Endothelial cell of umbilical vein (primary cell): ENCODE results near the gene SEC24C. TPM values are rescaled to one million over a fixed set of nuclear protein-coding genes. Genes with fewer than 3 reads are reported as not detected.
"Not testable (repeated sequence)": the region's sequence is repeated elsewhere in the genome, so short reads cannot be mapped to it uniquely, and the experiment has no call there.

Source experiments
- BruUV-seq: library from RNA; stranded (reverse); fragments of 400-500 nt; replicated peaks from 2 replicates; lab custom pipeline; 2021; lab: Mats Ljungman, UMichigan
- CTCF ChIA-PET: fragments of 300-600, 350-600 bp; sonication (Branson Sonifier 250); formaldehyde crosslinking; loops from one replicate; lab custom pipeline; 2021; ENCODE audit warnings: antibody characterized with exemption, inconsistent platforms; lab: Charles Lee
- POLR2A ChIA-PET: fragments of 300-600, 350-600 bp; sonication (Branson Sonifier 250); formaldehyde crosslinking; loops from one replicate; lab custom pipeline; 2021; ENCODE audit warnings: antibody characterized with exemption, inconsistent platforms; lab: Charles Lee
- DNase-seq: peaks from one replicate; pipeline ENCODE4 v3.0.0-alpha.2; 2011; ENCODE audit warnings: low read depth, low spot score
- FAIRE-seq: peaks from 2 replicates; lab custom pipeline; 2011; peaks lifted over from hg19 to GRCh38; lab: Jason Lieb, UNC
- H2AFZ ChIP-seq: 2 replicates; pipeline ENCODE4 v1.6.0; 2012; ENCODE audit warnings: low read depth, low read length, control low read depth, inconsistent platforms
- H3K27ac ChIP-seq: 2 replicates; pipeline ENCODE4 v1.5.1; 2011; ENCODE audit warnings: low read depth, mild to moderate bottlenecking, control low read depth, low read length, moderate library complexity; ENCODE audit not compliant: insufficient read depth
- H3K27me3 ChIP-seq, 2 experiments: 2 replicates each; pipeline versions ENCODE4 v1.6.0 to v1.6.1; 2011; ENCODE audit warnings: low read length in 2 of 2, mixed read lengths in 1 of 2; ENCODE audit not compliant: control insufficient read depth in 2 of 2, insufficient read depth in 2 of 2
- H3K36me3 ChIP-seq, 2 experiments: 2 replicates in 1 of 2; 3 replicates in 1 of 2; pipeline ENCODE4 v1.5.1; 2011; ENCODE audit warnings: low read length in 2 of 2, mild to moderate bottlenecking in 1 of 2, moderate library complexity in 1 of 2; ENCODE audit not compliant: control insufficient read depth in 2 of 2, insufficient read depth in 2 of 2; ENCODE audit errors: extremely low read depth in 1 of 2
- H3K4me1 ChIP-seq: 3 replicates; pipeline ENCODE4 v1.5.1; 2011; ENCODE audit warnings: mild to moderate bottlenecking, low read length; ENCODE audit not compliant: control insufficient read depth, insufficient read depth; ENCODE audit errors: extremely low read depth
- H3K4me2 ChIP-seq: 2 replicates; pipeline ENCODE4 v1.6.1; 2011; ENCODE audit warnings: low read length, control low read depth, mixed read lengths; ENCODE audit not compliant: insufficient read depth
- H3K4me3 ChIP-seq, 3 experiments: fragments of 200-600 bp in 1 of 3; sonication (generic), shearing (Covaris generic) in 1 of 3; replicated peaks in 1 of 3; 2 replicates each; pipeline ENCODE4 v1.5.1; 2011 to 2016; ENCODE audit warnings: control low read depth in 3 of 3, low read length in 3 of 3, mild to moderate bottlenecking in 2 of 3, inconsistent platforms in 1 of 3, low read depth in 1 of 3, moderate library complexity in 1 of 3; ENCODE audit not compliant: insufficient read depth in 1 of 3
- H3K79me2 ChIP-seq: 2 replicates; pipeline ENCODE4 v1.6.0; 2012; ENCODE audit warnings: low read length, inconsistent platforms; ENCODE audit not compliant: control insufficient read depth, insufficient read depth
- H3K9ac ChIP-seq: replicated peaks from 2 replicates; pipeline ENCODE3; 2011; ENCODE audit warnings: low read length, control low read depth; ENCODE audit not compliant: insufficient read depth; ENCODE audit errors: extremely low read depth
- H3K9me1 ChIP-seq: replicated peaks from 3 replicates; pipeline ENCODE4 v1.6.0; 2011; ENCODE audit warnings: mild to moderate bottlenecking, low read length; ENCODE audit not compliant: control insufficient read depth, insufficient read depth; ENCODE audit errors: extremely low read depth
- H3K9me3 ChIP-seq: replicated peaks from 2 replicates; pipeline ENCODE4 v1.5.1; 2012; ENCODE audit warnings: low read length, inconsistent platforms; ENCODE audit not compliant: control insufficient read depth, insufficient read depth
- H4K20me1 ChIP-seq: replicated peaks from 2 replicates; pipeline ENCODE3; 2011; ENCODE audit warnings: mild to moderate bottlenecking, low read length; ENCODE audit not compliant: control insufficient read depth, insufficient read depth; ENCODE audit errors: extremely low read depth
- JUN ChIP-seq: IDR thresholded peaks from 2 replicates; pipeline ENCODE4 v1.6.1; 2011; ENCODE audit warnings: borderline replicate concordance, low read depth; ENCODE audit not compliant: insufficient read length, insufficient read depth
- dilution Hi-C: fragments of 300-500 bp; cut with MboI; formaldehyde crosslinking; loops from one replicate; pipeline ENCODE4 v1.15.0; 2019; ENCODE audit warnings: low sequenced_read_pairs; ENCODE audit not compliant: extremely low pct_ligation_motif_present
- intact Hi-C: fragments of 100-400 bp; cut with micrococcal nuclease; formaldehyde crosslinking; loops from one replicate; pipeline ENCODE4 v1.10.0; 2022
- polyA plus RNA-seq, 4 experiments: library from polyadenylated mRNA; depleted of rRNA in 3 of 4; stranded (reverse) in 3 of 4; unstranded in 1 of 4; fragments of >200 nt; gene quantifications; 2 replicates each; pipeline versions ENCODE4 v1.2.1 to v1.2.3, GENCODE V29; 2011 to 2012; ENCODE audit warnings: missing spikeins in 1 of 4
- total RNA-seq: library from RNA; stranded (reverse); gene quantifications from 2 replicates; pipeline ENCODE4 v1.2.3, GENCODE V29; 2021

SEC24C gene
- total and polyA plus RNA-seq, 2 donors (not counting 3 experiments of a cell fraction or from before 2014, with no cell fraction given) = 95.5 to 108 TPM

DNA sequence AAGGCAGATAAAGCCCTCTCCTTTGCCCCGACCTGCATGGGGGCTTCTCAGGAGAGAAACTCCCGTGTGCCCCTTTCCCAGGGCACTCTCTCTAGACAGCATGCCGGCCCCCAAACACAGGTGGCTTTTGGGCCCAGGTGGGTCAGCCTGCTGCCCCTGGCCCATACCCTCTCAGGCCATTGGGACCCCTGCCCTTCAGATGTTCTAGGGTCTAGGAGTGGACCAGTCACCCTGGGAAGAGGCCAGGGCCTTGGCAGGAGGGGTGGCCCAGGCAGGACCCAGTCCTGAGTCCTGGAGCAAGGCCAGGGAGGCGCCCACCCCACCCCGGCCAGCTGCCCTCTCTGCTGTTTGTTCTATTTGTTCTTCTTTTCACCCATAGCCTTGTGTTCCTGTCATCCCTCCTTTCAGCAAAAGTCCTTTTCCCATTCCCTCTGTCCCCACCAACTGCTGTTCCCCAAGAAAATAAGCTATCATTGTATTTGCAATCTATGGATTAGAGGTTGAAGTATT lies 9.3 kb upstream of the SEC24C start:
- intact Hi-C loops (no loop called here), dilution Hi-C loops (no loop called here)
- no TSS peak for BruUV-seq
- H3K79me2 ChIP-seq = peaks cover 38% of the 10 kb centered on the region
- no peaks in the 10 kb centered on the region for H3K9me3 ChIP-seq
- H3K4me3 ChIP-seq = no peak overlapping the region
- no peaks in the 10 kb centered on the region for H3K9me1 ChIP-seq
- no peak overlapping the region for H3K9ac ChIP-seq
- H3K4me1 ChIP-seq = peaks cover 7% of the 10 kb centered on the region
- no peak for TF ChIP-seq JUN
- CTCF ChIA-PET = no interaction called here
- H2AFZ ChIP-seq = no peak overlapping the region
- no peak overlapping the region for H3K27ac ChIP-seq
- H3K4me2 ChIP-seq = no peak overlapping the region
- no peaks in the 10 kb centered on the region for H3K27me3 ChIP-seq
- peaks cover 0 to 17% of the 10 kb centered on the region in 2 experiments for H3K36me3 ChIP-seq
- no peaks in the 10 kb centered on the region for H4K20me1 ChIP-seq
- DNase-seq (no peak), FAIRE-seq (no peak)
- POLR2A ChIA-PET = no interaction called here

DNA sequence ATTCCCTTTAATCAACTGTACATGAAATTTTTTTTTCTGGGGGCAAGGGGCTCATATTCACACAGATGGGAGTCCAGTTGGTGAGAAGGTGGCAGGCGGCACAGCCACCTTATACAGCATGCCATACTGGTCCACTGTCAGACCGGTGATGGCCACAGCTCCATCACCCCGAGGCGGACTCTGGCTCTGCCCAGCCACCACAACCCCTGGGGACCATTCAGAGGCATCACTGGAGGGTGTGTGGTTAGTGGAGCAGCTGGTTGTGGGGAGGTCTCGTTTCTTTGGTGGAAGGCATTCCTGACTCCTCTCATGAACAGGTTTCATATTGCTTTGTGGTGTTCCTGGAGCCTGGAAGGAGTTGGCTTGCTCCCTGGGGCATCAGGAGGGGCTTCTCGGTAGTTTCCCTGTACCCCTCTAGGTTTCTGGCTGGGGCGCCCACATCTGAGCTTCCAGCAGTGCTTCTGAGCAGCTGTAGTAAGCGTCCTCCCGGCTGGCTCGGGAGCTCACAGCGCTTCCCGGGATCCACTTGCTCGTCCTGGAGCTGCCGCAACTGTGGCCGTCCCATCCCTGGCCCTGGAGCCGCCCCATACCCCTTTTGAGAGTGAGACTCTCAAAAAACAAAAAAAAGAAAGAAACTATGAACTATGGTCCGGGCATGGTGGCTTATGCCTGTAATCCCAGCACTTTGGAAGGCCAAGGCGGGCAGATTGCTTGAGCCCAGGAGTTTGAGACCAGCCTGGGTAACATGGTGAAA lies 3.5 kb upstream of the SEC24C start:
- H3K36me3 ChIP-seq, H4K20me1 ChIP-seq, H3K27me3 ChIP-seq, H3K9me1 ChIP-seq, H3K4me3 ChIP-seq, intact Hi-C loops, BruUV-seq, H2AFZ ChIP-seq, H3K9ac ChIP-seq, FAIRE-seq, CTCF ChIA-PET, H3K27ac ChIP-seq, H3K4me2 ChIP-seq, DNase-seq, dilution Hi-C loops, H3K9me3 ChIP-seq: not testable (repeated sequence)
- H3K79me2 ChIP-seq = peaks cover 23% of the 10 kb centered on the region
- POLR2A ChIA-PET = interaction anchor here (1.3 kb wide), 1 partner anchor 10 kb away, joined by 3 read pairs; no protein-coding TSS in a partner anchor
- peaks cover 17% of the 10 kb centered on the region for H3K4me1 ChIP-seq
